Dermis microvascular lymphatic vessel endothelial cell (primary cell): ENCODE results near the gene NPFF. TPM values are rescaled to one million over a fixed set of nuclear protein-coding genes. Genes with fewer than 3 reads are reported as not detected.
A peak's percentile ranks its signal among the peaks of the same experiment; 100 is the strongest.

Experiments
- DNase-seq, 2 donors: peaks; one replicate each; pipeline versions ENCODE4 v3.0.0 to v3.0.0-alpha.2; 2010; ENCODE audit warnings: low read depth in 2 of 2
- total RNA-seq: library from RNA; depleted of rRNA; stranded (reverse); fragments of >200 nt; gene quantifications from 2 replicates; pipeline ENCODE4 v1.2.1, GENCODE V29; 2014

The NPFF gene
- total RNA-seq, 1 donor from 2014 or later: not detected

DNA sequence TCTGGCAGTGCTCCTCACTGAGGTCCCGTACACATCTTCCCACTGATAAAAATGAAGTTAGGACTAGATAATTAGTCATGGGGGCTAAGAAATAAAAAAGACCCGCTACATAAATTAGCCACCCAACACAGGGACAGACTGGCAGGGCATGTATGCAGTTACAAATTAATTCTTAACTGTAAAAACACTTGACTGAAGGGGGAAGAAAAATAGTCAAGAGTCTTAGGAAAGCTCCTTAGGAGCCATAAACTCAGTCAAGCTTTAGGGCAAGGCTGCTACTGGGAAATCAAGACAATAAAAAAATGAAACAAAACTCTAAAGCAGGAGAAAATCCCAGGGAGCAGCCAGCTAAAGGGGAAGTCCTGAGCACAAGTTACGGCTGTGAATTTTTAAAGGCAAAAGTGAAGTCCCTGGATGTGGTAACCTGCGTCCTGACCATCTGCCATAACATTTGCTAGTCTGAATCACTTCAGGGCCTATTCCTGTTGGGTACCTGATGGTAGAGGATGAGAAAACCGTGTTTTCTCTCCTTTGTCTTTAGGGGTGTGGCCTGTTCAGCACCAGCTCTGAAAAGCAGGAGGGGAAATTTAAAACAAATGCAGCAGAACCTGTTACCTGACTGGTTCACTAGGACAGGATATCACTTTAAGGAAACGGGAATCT lies 7.5 kb upstream of the NPFF start:
- DNase-seq: no peak

- no peak for DNase-seq
Measured at GRCh38 chr12:53513712-53514410, 6.6 kb upstream of the NPFF start.

- DNase-seq: no peak
Measured at GRCh38 chr12:53510181-53510812, 3.0 kb upstream of the NPFF start.

GRCh38 chr12:53508534-53509170 lies 1.4 kb upstream of the NPFF start:
- peak; percentile 61 to 79 for DNase-seq

DNA sequence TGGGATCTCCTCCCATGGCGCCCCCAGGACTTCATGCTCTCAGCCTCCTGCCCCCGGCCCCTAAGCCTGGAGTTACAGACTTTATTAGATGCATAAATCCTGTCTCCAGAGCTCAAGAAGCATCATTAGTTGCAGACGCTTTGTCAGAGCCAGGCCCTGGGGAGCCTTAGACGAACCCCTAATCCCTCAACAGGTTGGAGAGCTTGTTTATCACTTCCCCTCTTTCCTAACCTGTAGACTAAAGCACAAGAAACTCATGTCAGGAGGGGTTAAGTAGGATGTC lies 260 bp upstream of the NPFF start:
- DNase-seq: no peak

DNA sequence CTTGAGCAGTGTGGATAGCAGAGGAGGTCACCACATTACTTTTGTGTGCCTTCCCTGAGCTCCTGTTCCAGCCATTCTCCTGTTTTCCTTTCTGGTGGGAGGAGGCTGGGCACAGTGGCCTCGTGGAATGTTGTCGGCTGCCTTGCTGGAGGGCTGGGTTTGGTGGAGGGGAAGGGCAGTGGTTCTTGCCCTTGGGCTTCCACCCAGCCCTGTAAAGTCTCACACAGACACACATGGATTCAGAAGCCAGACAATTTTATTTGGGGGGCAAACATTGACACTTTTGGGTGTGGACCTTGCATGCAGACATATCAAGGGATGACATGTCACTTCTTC lies 866 bp downstream of the NPFF start:
- DNase-seq: no peak

GRCh38 chr12:53505555-53506449 lies 1.5 kb downstream of the NPFF start:
- no peak for DNase-seq

GRCh38 chr12:53505086-53505485 lies 2.2 kb downstream of the NPFF start:
- no peak for DNase-seq

DNA sequence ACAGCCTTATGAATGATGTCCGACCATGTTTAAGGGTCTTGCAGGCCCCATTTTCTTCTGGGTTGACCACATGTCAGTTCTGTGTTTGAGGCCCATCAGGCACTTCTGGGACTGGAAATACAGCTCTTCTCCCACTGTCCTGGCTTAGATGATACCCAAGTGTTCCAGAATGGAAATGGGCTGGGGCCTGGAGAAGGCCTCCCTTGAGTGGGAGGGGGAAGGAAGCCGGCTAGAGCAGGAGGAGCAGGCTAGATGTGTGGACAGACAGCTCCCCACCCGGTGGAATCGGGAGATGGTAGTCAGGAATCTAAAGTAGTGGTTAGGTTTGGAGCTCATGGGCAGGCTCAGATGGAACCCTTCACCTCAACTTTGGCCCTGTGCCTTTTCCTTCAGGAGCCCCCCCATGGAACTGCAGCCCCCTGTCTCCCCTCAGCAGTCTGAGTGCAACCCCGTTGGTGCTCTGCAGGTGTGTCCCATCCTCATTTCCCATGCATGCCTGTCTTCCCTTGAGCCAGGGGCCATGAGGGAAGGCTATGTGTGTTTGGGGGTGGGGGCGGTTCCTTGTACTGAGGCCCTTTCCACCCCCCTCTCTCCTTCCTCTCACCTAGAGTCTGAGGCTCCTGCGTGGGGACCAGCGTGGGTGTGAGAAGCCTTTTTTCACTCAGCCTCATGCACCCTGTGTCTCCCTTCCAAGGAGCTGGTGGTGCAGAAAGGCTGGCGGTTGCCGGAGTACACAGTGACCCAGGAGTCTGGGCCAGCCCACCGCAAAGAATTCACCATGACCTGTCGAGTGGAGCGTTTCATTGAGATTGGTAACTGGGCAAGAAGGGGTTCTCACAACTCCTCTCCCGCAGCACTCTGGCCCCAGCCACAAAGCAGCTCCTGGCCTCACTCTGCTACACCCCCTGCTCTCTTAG lies 3.0 kb downstream of the NPFF start:
- DNase-seq: no peak

GRCh38 chr12:53502983-53503728 lies 4.1 kb downstream of the NPFF start:
- DNase-seq: no peak

GRCh38 chr12:53502331-53502730 lies 5.0 kb downstream of the NPFF start:
- DNase-seq: no peak

- no peak for DNase-seq
Measured at GRCh38 chr12:53501615-53502181, 5.6 kb downstream of the NPFF start.

GRCh38 chr12:53500776-53501614 lies 6.3 kb downstream of the NPFF start, which contains the start of gene TARBP2:
TARBP2 (plus strand) TSS chr12:53501283; CDS start chr12:53501409, 126 bp downstream.
- DNase-seq: peak; percentile 99 to 100

DNA sequence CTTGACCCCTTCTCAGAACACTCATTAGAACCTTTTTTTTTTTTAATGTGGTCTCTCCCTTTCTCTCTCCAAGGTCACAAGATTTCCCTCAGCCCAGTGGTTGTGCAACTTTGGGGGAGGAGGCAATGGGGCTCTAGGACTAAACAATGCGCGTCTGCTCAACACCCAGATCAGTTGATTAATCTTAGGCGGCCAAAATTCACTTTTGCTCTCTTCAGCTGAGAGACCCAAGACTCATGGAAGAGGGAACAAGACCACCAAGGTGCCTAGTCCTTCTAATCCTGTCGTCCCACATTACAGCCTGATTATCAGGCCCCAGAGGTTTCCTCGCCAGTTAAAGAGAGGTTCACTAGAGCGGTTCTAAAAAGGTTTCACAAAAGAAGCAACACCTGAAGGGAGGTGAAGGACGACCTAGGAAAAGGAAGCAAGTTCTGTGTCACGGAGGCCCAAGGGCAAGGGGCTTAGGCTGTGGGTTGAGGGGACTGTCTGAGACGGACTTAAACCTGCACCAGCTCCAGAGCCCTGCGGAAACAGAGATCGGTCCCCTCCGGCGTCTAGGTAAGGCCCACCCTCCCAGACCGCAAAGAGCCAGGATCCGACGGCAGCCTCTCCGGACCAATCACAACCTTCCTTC lies 7.0 kb downstream of the NPFF start:
- no peak for DNase-seq

DNA sequence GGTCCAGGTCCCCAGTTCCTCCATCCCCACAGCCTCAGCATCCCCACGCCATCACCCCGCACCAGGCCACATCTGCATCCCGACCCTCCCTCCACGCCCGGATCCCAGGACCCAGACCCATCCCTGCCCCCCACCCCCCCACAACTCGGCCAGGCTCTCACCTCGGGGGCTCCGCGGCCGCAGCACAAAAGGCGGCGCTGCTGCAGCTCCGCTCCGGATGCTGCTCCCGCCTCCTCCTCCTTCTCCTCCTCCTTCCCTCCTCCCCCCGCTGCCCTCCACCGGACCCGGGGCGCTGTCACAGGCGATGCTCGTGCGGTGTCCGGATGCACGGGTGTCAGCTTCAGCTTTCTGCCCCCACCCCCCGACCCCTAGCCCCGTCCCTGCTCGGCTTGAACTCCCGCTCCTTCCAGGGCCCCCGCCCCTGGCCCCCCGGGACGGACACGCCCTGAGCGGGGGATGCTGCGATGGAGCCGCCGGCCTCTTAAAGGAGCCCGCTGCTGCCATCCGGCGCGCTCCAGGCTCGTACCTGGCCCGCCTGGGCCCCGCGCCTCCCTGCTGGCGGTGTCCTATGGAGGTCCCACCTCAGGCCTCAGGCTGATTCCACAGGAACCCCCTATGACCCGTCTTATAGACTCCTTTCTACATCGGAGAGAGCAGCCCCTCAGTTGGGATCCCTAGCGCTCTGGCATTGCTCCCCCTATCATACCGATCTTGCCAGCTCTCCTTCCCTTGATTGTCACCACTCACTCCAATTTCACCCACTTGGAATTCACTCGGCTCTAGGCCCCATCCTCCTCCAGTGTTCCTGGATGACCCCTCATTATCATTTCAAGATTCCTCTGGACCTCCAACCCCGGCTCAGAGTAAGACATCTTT lies 7.8 kb downstream of the NPFF start, which contains the start of gene MAP3K12:
TSS of gene MAP3K12 (minus strand) at position 193 of the 876 bp plus-strand sequence. CDS start 12,067 bp downstream, outside the sequence.
- DNase-seq: peak in 1 of 2 donors; percentile 47

- no peak for DNase-seq
Measured at GRCh38 chr12:53498235-53498630, 9.1 kb downstream of the NPFF start.

- no peak for DNase-seq
Measured at GRCh38 chr12:53497461-53497860, 9.8 kb downstream of the NPFF start.
